ENCODE data around the gene STN1.

DNA sequence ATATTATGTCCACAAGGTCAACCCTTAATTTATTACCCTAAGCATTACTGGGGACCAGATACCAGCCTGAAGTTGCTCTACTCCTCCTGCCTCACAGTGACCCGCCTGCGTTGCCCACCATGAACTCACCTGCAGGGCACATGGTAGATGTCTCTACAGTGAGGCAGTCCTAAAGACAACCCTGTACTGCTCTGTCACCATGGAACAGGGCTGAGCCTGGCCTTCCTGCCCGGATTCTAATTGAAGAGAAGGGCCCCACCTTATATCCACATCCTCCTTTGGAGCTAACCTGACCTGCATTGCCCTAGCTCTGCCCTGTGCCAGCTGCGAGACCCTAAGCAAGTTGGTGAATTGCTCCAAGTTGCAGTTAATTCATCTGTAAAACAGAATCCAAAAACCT lies 66.7 kb downstream of the STN1 start:
- no peak for TF ChIP-seq POLR2AphosphoS5 (IDR thresholded peaks at IDR 0.05)
- TF ChIP-seq, protein P1, sequence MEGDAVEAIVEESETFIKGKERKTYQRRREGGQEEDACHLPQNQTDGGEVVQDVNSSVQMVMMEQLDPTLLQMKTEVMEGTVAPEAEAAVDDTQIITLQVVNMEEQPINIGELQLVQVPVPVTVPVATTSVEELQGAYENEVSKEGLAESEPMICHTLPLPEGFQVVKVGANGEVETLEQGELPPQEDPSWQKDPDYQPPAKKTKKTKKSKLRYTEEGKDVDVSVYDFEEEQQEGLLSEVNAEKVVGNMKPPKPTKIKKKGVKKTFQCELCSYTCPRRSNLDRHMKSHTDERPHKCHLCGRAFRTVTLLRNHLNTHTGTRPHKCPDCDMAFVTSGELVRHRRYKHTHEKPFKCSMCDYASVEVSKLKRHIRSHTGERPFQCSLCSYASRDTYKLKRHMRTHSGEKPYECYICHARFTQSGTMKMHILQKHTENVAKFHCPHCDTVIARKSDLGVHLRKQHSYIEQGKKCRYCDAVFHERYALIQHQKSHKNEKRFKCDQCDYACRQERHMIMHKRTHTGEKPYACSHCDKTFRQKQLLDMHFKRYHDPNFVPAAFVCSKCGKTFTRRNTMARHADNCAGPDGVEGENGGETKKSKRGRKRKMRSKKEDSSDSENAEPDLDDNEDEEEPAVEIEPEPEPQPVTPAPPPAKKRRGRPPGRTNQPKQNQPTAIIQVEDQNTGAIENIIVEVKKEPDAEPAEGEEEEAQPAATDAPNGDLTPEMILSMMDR (IDR thresholded peaks at IDR 0.05), result no peak
- TF ChIP-seq POLR2A (IDR thresholded peaks at IDR 0.05), result no peak
